H1 (cell line): Measurements from ENCODE around the gene NAA10. TPM values are rescaled to one million over a fixed set of nuclear protein-coding genes. Genes with fewer than 3 reads are reported as not detected.
A peak's percentile ranks its signal among the peaks of the same experiment; 100 is the strongest.

ENCODE experiments used
- CTCF ChIA-PET: fragments of 300-600 bp; sonication (Branson Sonifier 250); formaldehyde crosslinking; loops from one replicate; lab custom pipeline; 2021; ENCODE audit not compliant: partially characterized antibody; lab: Charles Lee
- POLR2A ChIA-PET: fragments of 300-600 bp; sonication (Branson Sonifier 250); formaldehyde crosslinking; loops from one replicate; lab custom pipeline; 2021; ENCODE audit warnings: inconsistent platforms; ENCODE audit not compliant: partially characterized antibody; lab: Charles Lee
- DNase-seq, 2 experiments: peaks; one replicate each; pipeline versions ENCODE4 v3.0.0 to v3.0.0-alpha.2; 2010 to 2022; ENCODE audit warnings: low spot score in 2 of 2, low read depth in 1 of 2, mixed read lengths in 1 of 2
- FAIRE-seq: peaks from 2 replicates; lab custom pipeline; 2011; peaks lifted over from hg19 to GRCh38; lab: Jason Lieb, UNC
- H2AFZ ChIP-seq: 2 replicates; pipeline ENCODE4 v1.8.1; 2012; ENCODE audit warnings: low read length, inconsistent platforms
- H2AK5ac ChIP-seq: 2 replicates; pipeline ENCODE4 v1.6.1; 2013; ENCODE audit warnings: low read depth, low read length
- H2BK120ac ChIP-seq: replicated peaks from 2 replicates; pipeline ENCODE3; 2013; ENCODE audit warnings: low read depth, low read length, inconsistent platforms
- H2BK12ac ChIP-seq: 2 replicates; pipeline ENCODE4 v1.6.1; 2013; ENCODE audit warnings: low read depth, low read length
- H2BK15ac ChIP-seq: 2 replicates; pipeline ENCODE4 v1.6.1; 2013; ENCODE audit warnings: low read length
- H2BK20ac ChIP-seq: 2 replicates; pipeline ENCODE4 v1.6.1; 2013; ENCODE audit warnings: low read length
- H2BK5ac ChIP-seq: 2 replicates; pipeline ENCODE4 v1.6.1; 2013; ENCODE audit warnings: low read depth, low read length
- H3K14ac ChIP-seq: 2 replicates; pipeline ENCODE4 v1.6.1; 2013; ENCODE audit warnings: inconsistent platforms; ENCODE audit not compliant: insufficient read length
- H3K18ac ChIP-seq: 2 replicates; pipeline ENCODE4 v1.6.1; 2013; ENCODE audit warnings: low read length; ENCODE audit errors: extremely low read depth
- H3K23ac ChIP-seq: 2 replicates; pipeline ENCODE4 v1.6.1; 2013; ENCODE audit warnings: inconsistent platforms; ENCODE audit not compliant: insufficient read length
- H3K23me2 ChIP-seq: 2 replicates; pipeline ENCODE4 v1.6.1; 2013; ENCODE audit warnings: low read depth, low read length
- H3K27ac ChIP-seq: 2 replicates; pipeline ENCODE4 v1.6.1; 2011; ENCODE audit warnings: low read depth, low read length, inconsistent platforms
- H3K27me3 ChIP-seq, 4 experiments: replicated peaks in 1 of 4; 1 replicate in 1 of 4; 2 replicates in 3 of 4; pipeline versions ENCODE4 v1.6.1 to v1.8.1; 2011 to 2013; ENCODE audit warnings: low read length in 3 of 4, mild to moderate bottlenecking in 3 of 4, inconsistent platforms in 2 of 4, mixed read lengths in 2 of 4, moderate library complexity in 1 of 4; ENCODE audit not compliant: control insufficient read depth in 3 of 4, insufficient read depth in 3 of 4; ENCODE audit errors: extremely low read depth in 1 of 4
- H3K36me3 ChIP-seq, 4 experiments: 2 replicates each; pipeline versions ENCODE4 v1.6.1 to v1.8.1; 2011 to 2013; ENCODE audit warnings: mild to moderate bottlenecking in 4 of 4, low read length in 3 of 4, moderate library complexity in 2 of 4, control low read depth in 1 of 4, inconsistent platforms in 1 of 4; ENCODE audit not compliant: insufficient read depth in 4 of 4, control insufficient read depth in 2 of 4
- H3K4ac ChIP-seq: replicated peaks from 2 replicates; pipeline ENCODE3; 2013; ENCODE audit warnings: low read length, low read depth, mixed read lengths, inconsistent platforms; ENCODE audit not compliant: insufficient read length
- H3K4me1 ChIP-seq, 4 experiments: replicated peaks in 1 of 4; 1 replicate in 1 of 4; 2 replicates in 3 of 4; pipeline versions ENCODE4 v1.6.1 to v1.8.1; 2011 to 2013; ENCODE audit warnings: low read length in 3 of 4, inconsistent platforms in 2 of 4, mixed read lengths in 1 of 4; ENCODE audit not compliant: insufficient read depth in 4 of 4, control insufficient read depth in 3 of 4
- H3K4me2 ChIP-seq, 2 experiments: 2 replicates each; pipeline versions ENCODE4 v1.6.1 to v1.8.1; 2011 to 2013; ENCODE audit warnings: low read depth in 2 of 2, low read length in 2 of 2, control low read depth in 1 of 2, inconsistent platforms in 1 of 2, mild to moderate bottlenecking in 1 of 2; ENCODE audit not compliant: insufficient read depth in 1 of 2
- H3K4me3 ChIP-seq, 4 experiments: fragments of 200-600, 300-600 bp in 1 of 4; sonication (generic), shearing (Covaris generic), sonication (Bioruptor Twin) in 1 of 4; 2 replicates each; pipeline versions ENCODE4 v1.5.1 to v1.8.1; 2011 to 2016; ENCODE audit warnings: low read length in 4 of 4, low read depth in 3 of 4, control low read depth in 2 of 4, inconsistent platforms in 2 of 4, mild to moderate bottlenecking in 2 of 4, mixed read lengths in 1 of 4, moderate library complexity in 1 of 4; ENCODE audit not compliant: insufficient read depth in 2 of 4; ENCODE audit errors: extremely low read depth in 1 of 4
- H3K56ac ChIP-seq: replicated peaks from 2 replicates; pipeline ENCODE3; 2013; ENCODE audit warnings: low read depth, mild to moderate bottlenecking, mixed read lengths, low read length, inconsistent platforms; ENCODE audit not compliant: insufficient read length
- H3K79me1 ChIP-seq: 2 replicates; pipeline ENCODE4 v1.6.1; 2013; ENCODE audit warnings: low read depth, low read length, control low read depth
- H3K79me2 ChIP-seq, 2 experiments: 2 replicates each; pipeline versions ENCODE4 v1.6.1 to v1.8.1; 2012 to 2013; ENCODE audit warnings: low read length in 2 of 2, mild to moderate bottlenecking in 2 of 2, inconsistent platforms in 1 of 2; ENCODE audit not compliant: insufficient read depth in 2 of 2, control insufficient read depth in 1 of 2
- H3K9ac ChIP-seq, 4 experiments: replicated peaks in 1 of 4; 1 replicate in 1 of 4; 2 replicates in 3 of 4; pipeline versions ENCODE4 v1.6.1 to v1.8.1; 2011 to 2013; ENCODE audit warnings: low read depth in 3 of 4, low read length in 3 of 4, control low read depth in 2 of 4, mild to moderate bottlenecking in 2 of 4, moderate library complexity in 2 of 4, inconsistent platforms in 1 of 4; ENCODE audit errors: extremely low read depth in 1 of 4
- H3K9me3 ChIP-seq, 2 experiments: 2 replicates each; pipeline versions ENCODE4 v1.6.1 to v1.8.1; 2012 to 2013; ENCODE audit warnings: mild to moderate bottlenecking in 2 of 2, moderate library complexity in 2 of 2, control low read depth in 1 of 2, inconsistent platforms in 1 of 2, low read depth in 1 of 2, low read length in 1 of 2, mixed read lengths in 1 of 2; ENCODE audit not compliant: insufficient read depth in 2 of 2
- H4K20me1 ChIP-seq, 2 experiments: replicated peaks in 1 of 2; 2 replicates each; pipeline versions ENCODE3 to v1.8.1; 2011 to 2013; ENCODE audit warnings: inconsistent platforms in 2 of 2, low read length in 2 of 2, mild to moderate bottlenecking in 1 of 2; ENCODE audit not compliant: insufficient read depth in 2 of 2, control insufficient read depth in 1 of 2
- H4K5ac ChIP-seq: 2 replicates; pipeline ENCODE4 v1.6.1; 2013; ENCODE audit warnings: low read length, low read depth, mixed read lengths, inconsistent platforms; ENCODE audit not compliant: insufficient read length
- H4K8ac ChIP-seq: 2 replicates; pipeline ENCODE4 v1.8.0; 2013; ENCODE audit warnings: mild to moderate bottlenecking, moderate library complexity, low read length, inconsistent platforms; ENCODE audit not compliant: insufficient read depth; ENCODE audit errors: extremely low read depth
- H4K91ac ChIP-seq: replicated peaks from 2 replicates; pipeline ENCODE3; 2013; ENCODE audit warnings: low read length, mixed read lengths, inconsistent platforms; ENCODE audit not compliant: insufficient read length
- CHD2 ChIP-seq: IDR thresholded peaks from 2 replicates; pipeline ENCODE4 v1.6.1; 2012; ENCODE audit warnings: low read length, improper control_type of control experiment
- HDAC2 ChIP-seq, 2 experiments: fragments of 300-600 bp in 1 of 2; sonication (generic) in 1 of 2; IDR thresholded peaks; 2 replicates each; pipeline ENCODE4 v1.6.1; 2011 to 2012; ENCODE audit warnings: low read depth in 2 of 2, low read length in 2 of 2, mild to moderate bottlenecking in 2 of 2, moderate library complexity in 2 of 2, borderline replicate concordance in 1 of 2, inconsistent platforms in 1 of 2
- JUND ChIP-seq: IDR thresholded peaks from 2 replicates; pipeline ENCODE4 v1.6.1; 2011; ENCODE audit warnings: mild to moderate bottlenecking, improper control_type of control experiment, low read length
- KDM4A ChIP-seq: IDR thresholded peaks from one replicate; pipeline ENCODE4 v1.7.1; 2012; ENCODE audit warnings: low read depth, mild to moderate bottlenecking, moderate library complexity, low read length, inconsistent platforms; ENCODE audit not compliant: severe bottlenecking
- RAD21 ChIP-seq, 2 experiments: IDR thresholded peaks in 1 of 2; conservative IDR thresholded peaks in 1 of 2; 2 replicates each; pipeline ENCODE4 v1.6.1; 2011; ENCODE audit warnings: low read depth in 2 of 2, low read length in 2 of 2, improper control_type of control experiment in 1 of 2, inconsistent platforms in 1 of 2, mild to moderate bottlenecking in 1 of 2, moderate library complexity in 1 of 2
- RBBP5 ChIP-seq: IDR thresholded peaks from 2 replicates; pipeline ENCODE4 v1.7.1; 2012; ENCODE audit warnings: low read depth, mild to moderate bottlenecking, inconsistent platforms, low read length, moderate library complexity, borderline replicate concordance
- SIRT6 ChIP-seq: IDR thresholded peaks from one replicate; pipeline ENCODE4 v1.7.1; 2012; ENCODE audit warnings: low read length, inconsistent platforms
- TAF7 ChIP-seq: optimal IDR thresholded peaks from 2 replicates; pipeline ENCODE3; 2011; ENCODE audit warnings: low read depth, mild to moderate bottlenecking, inconsistent platforms, low read length, moderate library complexity, borderline replicate concordance
- TEAD4 ChIP-seq: IDR thresholded peaks from 2 replicates; pipeline ENCODE4 v1.6.1; 2012; ENCODE audit warnings: low read depth, low read length, inconsistent platforms, mixed read lengths
- WGBS, 2 experiments: shearing (Covaris generic) in 1 of 2; methylation state at CpG; one replicate each; pipeline versions ENCODE4 v1.1.6 to v1.1.7; 2013 to 2015; ENCODE audit warnings: low lambda C conversion rate in 2 of 2, mixed read lengths in 2 of 2, inconsistent platforms in 1 of 2, low coverage in 1 of 2, missing lambda C conversion rate in 1 of 2; ENCODE audit not compliant: insufficient replicate concordance in 2 of 2, insufficient coverage in 1 of 2, insufficient read length in 1 of 2; ENCODE audit errors: extremely low coverage in 1 of 2, missing lambda C conversion rate in 1 of 2; 5-methylcytosine and 5-hydroxymethylcytosine counted together
- polyA plus RNA-seq, 7 experiments: library from polyadenylated mRNA; depleted of rRNA in 3 of 7; stranded (reverse) in 5 of 7; unstranded in 2 of 7; fragments of >200 nt in 5 of 7; fragments of 200-250 nt in 2 of 7; gene quantifications; 1 replicate in 5 of 7; 2 replicates in 1 of 7; 4 replicates in 1 of 7; pipeline versions ENCODE4 v1.2.1 to v1.2.3, GENCODE V29; 2011 to 2013; ENCODE audit warnings: missing spikeins in 2 of 7, mixed read lengths in 2 of 7
- total RNA-seq: library from RNA; stranded (reverse); fragmentation: NEBNext Ultra II Directional; extraction: Animal tissue kit (Norgen Biotek cat#: 25700); gene quantifications from 2 replicates; pipeline ENCODE4 v1.2.1, GENCODE V29; 2021

NAA10 gene
- total and polyA plus RNA-seq, 2 of the 8 experiments (the other 6 are each of a cell fraction or from before 2014, with no cell fraction given), result 80.4 to 98.8 TPM

GRCh38 chrX:153885208-153885787, 49.5 kb downstream of the NAA10 start:
- TF ChIP-seq CHD2, result no peak
- no peak for TF ChIP-seq RBBP5
- TF ChIP-seq HDAC2 (IDR thresholded peaks at IDR 0.05; ENCODE audit: borderline replicate concordance in 1 of 2, low read depth in 2 of 2, low read length in 2 of 2), result no peak
- no peak for TF ChIP-seq TEAD4
- TF ChIP-seq KDM4A, result peak; percentile 11
- TF ChIP-seq JUND, result no peak
- TF ChIP-seq RAD21 (IDR thresholded peaks at IDR 0.05 in 1 of 2, conservative IDR thresholded peaks at IDR 0.05 in 1 of 2; ENCODE audit: low read depth in 2 of 2, low read length in 2 of 2), result no peak
- no peak for TF ChIP-seq TAF7
- TF ChIP-seq SIRT6, result no peak
- TF ChIP-seq, all 59 proteins: peak for 1
- H2BK120ac ChIP-seq, result no peak overlapping the region
- no peak overlapping the region for H2BK20ac ChIP-seq
- peak overlapping the region; percentile 47 to 64 (median 50) for H3K4me3 ChIP-seq
- ChIA-PET POLR2A (interaction anchor here (0.8 to 2.2 kb wide), 6 partner anchors 24 to 91 kb away, joined by 3 to 8 read pairs (median 4); partner anchors contain the start of genes HCFC1, IDH3G and SSR4), CTCF (interaction anchor here (0.6 to 2.4 kb wide), 11 partner anchors 14 to 130 kb away, joined by 3 to 7 read pairs (median 3); no protein-coding TSS in a partner anchor)
- no peaks in the 10 kb centered on the region for H3K36me3 ChIP-seq
- no peak overlapping the region for H3K18ac ChIP-seq
- H3K9ac ChIP-seq, result no peak overlapping the region
- H2AK5ac ChIP-seq, result no peak overlapping the region; the same call in 1 of the 2 replicates
- FAIRE-seq (no peak), DNase-seq (no peak)
- H2BK12ac ChIP-seq, result no peak overlapping the region; the same call in 1 of the 2 replicates
- peak overlapping the region; percentile 74 to 78 for H3K4me2 ChIP-seq
- no peak overlapping the region for H4K5ac ChIP-seq
- H3K27ac ChIP-seq, result no peak overlapping the region
- no peak overlapping the region for H3K56ac ChIP-seq
- no peaks in the 10 kb centered on the region for H3K79me1 ChIP-seq
- no peak overlapping the region for H3K4ac ChIP-seq
- H3K79me2 ChIP-seq, result no peaks in the 10 kb centered on the region; a peak in 1 of 4 replicates
- peaks cover 0 to 2% of the 10 kb centered on the region in 2 experiments for H4K20me1 ChIP-seq
- no peaks in the 10 kb centered on the region for H3K9me3 ChIP-seq
- H4K8ac ChIP-seq, result no peak overlapping the region
- no peak overlapping the region for H2BK15ac ChIP-seq
- H3K27me3 ChIP-seq, result peaks cover 0 to 17% (median under 1%) of the 10 kb centered on the region in 4 experiments; a peak in 3 of 7 replicates
- no peak overlapping the region for H4K91ac ChIP-seq
- 0% methylated on average over 1 of the region's 32 CpGs; no CpG with 5 or more reads in 1 of the 2 experiments for WGBS, 2 experiments
- H2AFZ ChIP-seq, result no peak overlapping the region
- peaks cover 4 to 29% (median 19%) of the 10 kb centered on the region in 4 experiments for H3K4me1 ChIP-seq
- peaks cover 8% of the 10 kb centered on the region; the same call in 1 of the 2 replicates for H3K23me2 ChIP-seq
- H3K14ac ChIP-seq, result no peak overlapping the region
- no peak overlapping the region for H3K23ac ChIP-seq
- no peak overlapping the region for H2BK5ac ChIP-seq
